Anterior cingulate cortex (tissue), 58 donors: ENCODE measurements around the gene PIP5K1C.

Source experiments
- DNase-seq, 58 donors: peaks; one replicate each; lab custom pipeline; 2025; lab: John Stamatoyannopoulos, UW

The PIP5K1C gene, protein sequence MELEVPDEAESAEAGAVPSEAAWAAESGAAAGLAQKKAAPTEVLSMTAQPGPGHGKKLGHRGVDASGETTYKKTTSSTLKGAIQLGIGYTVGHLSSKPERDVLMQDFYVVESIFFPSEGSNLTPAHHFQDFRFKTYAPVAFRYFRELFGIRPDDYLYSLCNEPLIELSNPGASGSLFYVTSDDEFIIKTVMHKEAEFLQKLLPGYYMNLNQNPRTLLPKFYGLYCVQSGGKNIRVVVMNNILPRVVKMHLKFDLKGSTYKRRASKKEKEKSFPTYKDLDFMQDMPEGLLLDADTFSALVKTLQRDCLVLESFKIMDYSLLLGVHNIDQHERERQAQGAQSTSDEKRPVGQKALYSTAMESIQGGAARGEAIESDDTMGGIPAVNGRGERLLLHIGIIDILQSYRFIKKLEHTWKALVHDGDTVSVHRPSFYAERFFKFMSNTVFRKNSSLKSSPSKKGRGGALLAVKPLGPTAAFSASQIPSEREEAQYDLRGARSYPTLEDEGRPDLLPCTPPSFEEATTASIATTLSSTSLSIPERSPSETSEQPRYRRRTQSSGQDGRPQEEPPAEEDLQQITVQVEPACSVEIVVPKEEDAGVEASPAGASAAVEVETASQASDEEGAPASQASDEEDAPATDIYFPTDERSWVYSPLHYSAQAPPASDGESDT

DNA sequence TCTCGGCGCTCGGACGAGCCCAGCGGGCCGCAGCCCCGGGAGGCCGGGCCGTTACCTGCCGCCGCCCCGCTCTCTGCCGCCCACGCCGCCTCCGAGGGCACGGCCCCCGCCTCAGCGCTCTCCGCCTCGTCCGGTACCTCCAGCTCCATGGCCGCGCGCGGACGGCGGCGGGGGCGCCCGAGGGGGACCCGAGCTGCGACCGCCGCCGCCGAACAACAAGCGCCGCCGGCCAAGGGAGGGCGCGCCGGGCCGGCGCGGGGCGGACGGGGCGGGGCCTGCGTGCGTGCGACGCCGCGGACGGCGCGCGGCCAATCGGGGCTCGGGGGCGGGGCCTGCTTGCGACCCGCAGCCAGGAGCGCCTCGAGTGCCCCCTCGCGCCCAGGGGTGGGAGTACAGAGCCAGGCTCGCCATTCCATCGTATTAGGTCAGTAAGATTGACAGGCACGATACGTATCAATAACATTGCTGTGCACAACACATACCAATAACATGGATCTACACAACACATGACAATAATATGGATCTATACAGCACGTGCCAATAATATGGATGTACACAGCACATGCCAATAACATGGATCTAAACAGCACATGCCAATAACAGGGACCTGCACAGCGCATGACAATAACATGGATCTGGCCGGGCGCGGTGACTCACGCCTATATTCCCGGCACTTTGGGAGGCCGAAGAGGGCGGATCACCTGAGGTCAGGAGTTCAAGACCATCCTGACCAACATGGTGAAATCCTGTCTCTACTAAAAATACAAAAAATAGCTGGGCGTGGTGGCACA is at the start of gene PIP5K1C:
Gene PIP5K1C, minus strand, starts transcription at position 227 of the 791 bp plus-strand sequence. Its CDS starts 78 bp downstream, at position 149.
- DNase-seq: peak; percentile 15 to 93 (median 80)

DNA sequence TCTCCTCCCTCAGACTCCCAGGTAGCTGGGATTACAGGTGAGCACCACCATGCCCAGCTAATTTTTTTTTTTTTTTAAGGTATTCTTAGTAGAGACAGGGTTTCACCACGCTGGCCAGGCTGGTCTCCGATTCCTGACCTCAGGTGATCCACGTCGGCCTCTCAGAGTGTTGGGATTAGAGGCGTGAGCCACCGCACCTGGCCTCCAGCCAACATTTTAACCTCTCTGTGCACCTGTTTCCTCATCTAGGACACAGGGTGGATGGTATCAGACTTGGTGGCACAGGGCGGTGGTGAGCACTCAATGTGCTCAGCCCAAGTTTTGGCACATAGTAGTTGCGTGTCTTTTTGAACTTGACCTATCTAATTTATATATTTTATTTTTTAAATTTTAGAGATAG is 48.7 kb upstream of the PIP5K1C start:
- DNase-seq: no peak

DNA sequence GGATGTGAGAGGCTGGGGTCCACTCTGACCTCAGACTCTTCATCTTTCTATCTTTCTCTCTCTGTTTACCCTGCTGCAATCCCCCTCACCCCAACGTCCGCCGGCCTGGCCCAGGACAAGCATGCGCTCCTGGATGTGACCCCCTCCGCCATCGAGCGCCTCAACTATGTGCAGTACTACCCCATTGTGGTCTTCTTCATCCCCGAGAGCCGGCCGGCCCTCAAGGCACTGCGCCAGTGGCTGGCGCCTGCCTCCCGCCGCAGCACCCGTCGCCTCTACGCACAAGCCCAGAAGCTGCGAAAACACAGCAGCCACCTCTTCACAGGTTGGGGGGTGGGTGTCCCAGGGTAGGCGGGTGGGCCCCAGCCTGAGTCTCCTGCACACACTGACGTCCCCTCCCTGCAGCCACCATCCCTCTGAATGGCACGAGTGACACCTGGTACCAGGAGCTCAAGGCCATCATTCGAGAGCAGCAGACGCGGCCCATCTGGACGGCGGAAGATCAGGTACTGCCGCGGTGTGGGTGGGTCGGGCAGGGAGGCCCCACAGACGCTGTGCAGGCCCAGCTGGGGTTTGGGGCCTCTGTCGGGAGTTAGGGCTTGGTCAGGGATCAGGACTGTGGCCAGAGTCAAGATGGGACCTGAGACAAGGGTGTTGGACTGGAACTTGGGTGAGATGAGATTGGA is 46.2 kb upstream of the PIP5K1C start:
- DNase-seq: no peak

DNA sequence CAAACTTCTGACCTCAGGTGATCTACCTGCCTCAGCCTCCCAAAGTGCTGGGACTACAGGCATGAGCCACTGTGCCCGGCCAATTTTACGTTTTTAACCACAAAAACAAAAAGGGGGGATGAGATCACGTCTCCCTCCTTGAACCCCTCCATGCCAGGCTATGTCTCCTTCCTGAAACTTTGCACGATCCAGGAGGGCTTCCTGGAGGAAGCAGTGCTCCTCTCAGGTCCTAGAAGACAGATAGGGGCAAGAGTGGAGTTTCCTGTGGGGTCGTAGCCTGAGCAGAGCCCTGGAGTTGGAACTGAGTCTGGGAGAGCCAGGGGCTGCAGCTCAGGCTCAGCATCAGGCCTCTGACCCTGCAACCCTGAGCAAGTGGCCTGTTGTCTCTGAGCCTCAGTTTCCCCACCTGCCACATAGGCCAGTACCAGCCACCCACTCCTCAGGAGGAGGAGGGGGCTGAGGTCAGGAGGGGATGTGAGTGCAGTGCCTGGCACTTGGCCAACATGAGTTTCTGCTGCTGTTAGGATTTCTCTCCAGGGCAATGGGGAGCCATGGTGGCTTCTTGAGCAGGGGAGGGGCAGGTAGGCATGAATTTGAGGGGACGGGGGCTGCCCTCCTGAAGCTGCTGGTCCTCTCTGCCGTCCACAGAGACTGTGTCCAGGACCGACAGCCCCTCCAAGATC is 45.2 kb upstream of the PIP5K1C start:
- DNase-seq: no peak

DNA sequence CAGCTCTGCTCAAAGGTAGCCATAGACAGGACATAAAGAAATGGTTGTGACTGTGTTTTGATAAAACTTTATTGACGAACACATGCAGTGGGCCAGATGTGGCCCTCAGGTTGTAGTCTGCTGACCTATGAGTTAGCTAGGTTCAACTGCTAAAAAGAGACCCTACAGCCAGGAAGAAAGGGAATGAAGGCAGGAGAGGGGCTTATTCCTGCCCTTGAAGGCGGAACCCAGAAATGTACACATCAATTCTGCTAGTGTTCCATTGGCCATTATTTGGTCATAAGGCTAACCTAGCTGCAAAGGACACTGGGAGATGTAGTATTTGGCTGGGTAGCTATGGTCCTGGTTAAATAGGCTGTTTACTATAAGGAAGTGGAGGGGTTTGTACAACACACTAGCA is 43.2 kb upstream of the PIP5K1C start:
- no peak for DNase-seq

DNA sequence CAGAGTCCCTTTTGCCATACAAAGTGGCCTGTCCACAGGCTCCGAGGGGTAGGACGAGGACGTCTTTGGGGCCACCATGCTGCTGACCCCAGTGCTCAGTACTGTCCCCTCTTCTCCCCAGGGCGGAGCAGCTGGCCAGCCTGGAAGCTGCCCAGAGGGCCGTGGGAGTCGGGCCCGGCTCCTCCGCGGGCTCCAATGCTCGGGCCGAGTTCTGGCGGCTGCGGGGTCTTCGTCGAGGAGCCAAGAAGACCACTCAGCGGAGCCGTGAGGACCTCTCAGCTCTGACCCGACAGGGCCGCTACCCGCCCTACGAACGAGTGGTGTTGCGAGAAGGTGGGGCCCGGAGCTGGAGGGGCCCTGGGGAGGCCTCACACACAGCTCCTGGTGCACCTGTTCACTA is 40.2 kb upstream of the PIP5K1C start:
- no peak for DNase-seq

DNA sequence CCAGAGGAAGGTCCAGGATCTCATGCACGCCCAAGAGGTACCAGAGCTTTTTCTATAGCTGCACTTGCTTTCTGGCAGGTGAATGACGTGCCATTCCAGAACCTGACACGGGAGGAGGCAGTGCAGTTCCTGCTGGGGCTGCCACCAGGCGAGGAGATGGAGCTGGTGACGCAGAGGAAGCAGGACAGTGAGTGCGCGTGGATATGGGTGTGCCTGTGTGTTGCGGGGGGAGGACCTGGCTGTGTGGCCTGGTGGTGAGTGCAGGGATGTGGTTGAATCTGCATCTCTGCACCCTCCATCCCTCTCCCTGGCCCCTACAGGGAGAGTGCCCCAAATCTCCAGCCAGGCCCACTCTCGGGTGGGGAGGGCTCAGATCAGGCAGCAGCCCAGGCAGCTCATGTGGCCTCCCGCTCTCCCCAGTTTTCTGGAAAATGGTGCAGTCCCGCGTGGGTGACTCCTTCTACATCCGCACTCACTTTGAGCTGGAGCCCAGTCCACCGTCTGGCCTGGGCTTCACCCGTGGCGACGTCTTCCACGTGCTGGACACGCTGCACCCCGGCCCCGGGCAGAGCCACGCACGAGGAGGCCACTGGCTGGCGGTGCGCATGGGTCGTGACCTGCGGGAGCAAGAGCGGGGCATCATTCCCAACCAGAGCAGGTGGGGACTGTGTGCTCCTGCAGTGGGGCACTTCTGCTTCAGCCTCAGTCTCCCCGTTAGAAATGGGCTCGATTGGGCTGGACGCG is 38.4 kb upstream of the PIP5K1C start:
- DNase-seq: no peak

DNA sequence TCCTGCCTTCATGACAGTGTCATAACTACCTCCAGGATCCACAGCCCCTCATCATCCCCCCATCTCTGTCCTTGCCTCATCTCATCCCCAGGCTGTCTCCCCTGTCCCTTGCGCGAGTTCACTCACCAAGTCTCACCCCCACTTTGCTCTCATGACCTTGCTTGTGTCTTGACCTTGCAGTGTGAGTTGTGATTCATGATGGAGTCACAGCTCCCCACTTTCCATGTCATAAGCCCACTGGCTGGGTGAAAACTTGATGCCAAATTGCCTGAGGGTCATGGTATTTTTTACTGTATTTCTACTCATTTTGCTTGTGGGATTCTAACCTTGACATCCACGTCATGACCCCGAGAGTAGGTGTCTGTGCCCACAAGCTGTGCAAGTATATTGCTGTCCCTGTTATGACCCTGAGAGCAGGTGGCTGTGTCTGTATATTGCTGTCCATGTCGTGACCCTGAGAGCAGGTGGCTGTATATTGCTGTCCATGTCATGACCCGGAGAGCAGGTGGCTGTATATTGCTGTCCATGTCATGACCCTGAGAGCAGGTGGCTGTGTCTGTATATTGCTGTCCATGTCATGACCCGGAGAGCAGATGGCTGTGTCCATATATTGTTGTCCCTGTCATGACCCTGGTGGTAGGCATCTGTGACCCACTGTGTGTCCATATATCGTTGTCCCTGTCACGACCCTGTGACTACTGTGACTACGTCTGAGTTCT is 37.4 kb upstream of the PIP5K1C start:
- DNase-seq: no peak

DNA sequence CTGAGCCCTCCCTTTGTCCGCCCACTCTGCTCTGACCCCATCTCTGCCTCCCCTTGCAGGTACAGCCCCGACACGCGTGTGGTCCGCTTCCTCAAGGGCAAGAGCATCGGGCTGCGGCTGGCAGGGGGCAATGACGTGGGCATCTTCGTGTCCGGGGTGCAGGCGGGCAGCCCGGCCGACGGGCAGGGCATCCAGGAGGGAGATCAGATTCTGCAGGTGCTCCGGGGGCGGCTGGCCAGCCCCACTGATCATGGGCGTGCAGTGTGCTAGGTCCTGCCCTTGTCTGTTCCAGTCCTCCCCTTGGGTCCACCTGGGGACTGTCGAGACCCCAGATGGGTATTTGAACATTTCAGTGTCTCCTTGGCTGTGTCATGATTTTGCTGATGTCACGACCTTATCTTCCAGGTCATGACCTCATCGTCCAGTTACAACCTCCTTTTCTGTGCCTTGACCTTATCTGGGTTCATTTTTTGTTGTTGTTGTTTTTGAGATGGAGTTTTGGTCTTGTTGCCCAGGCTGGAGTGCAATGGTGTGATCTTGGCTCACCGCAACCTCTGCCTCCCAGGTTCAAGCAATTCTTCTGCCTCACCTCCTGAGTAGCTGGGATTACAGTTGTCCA is 35.9 kb upstream of the PIP5K1C start:
- DNase-seq: no peak

DNA sequence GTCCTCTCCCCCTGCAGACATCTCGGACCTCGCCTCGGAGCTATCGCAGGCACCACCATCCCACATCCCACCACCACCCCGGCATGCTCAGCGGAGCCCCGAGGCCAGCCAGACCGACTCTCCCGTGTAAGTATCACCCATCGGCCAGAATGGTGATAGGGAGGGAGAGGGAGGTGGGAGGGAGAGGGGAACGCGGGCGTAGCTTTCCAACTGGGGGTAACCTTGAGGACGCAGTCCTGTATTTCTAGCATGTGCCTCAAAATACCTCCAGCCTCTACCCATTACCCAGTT is 34.0 kb upstream of the PIP5K1C start:
- DNase-seq: no peak

DNA sequence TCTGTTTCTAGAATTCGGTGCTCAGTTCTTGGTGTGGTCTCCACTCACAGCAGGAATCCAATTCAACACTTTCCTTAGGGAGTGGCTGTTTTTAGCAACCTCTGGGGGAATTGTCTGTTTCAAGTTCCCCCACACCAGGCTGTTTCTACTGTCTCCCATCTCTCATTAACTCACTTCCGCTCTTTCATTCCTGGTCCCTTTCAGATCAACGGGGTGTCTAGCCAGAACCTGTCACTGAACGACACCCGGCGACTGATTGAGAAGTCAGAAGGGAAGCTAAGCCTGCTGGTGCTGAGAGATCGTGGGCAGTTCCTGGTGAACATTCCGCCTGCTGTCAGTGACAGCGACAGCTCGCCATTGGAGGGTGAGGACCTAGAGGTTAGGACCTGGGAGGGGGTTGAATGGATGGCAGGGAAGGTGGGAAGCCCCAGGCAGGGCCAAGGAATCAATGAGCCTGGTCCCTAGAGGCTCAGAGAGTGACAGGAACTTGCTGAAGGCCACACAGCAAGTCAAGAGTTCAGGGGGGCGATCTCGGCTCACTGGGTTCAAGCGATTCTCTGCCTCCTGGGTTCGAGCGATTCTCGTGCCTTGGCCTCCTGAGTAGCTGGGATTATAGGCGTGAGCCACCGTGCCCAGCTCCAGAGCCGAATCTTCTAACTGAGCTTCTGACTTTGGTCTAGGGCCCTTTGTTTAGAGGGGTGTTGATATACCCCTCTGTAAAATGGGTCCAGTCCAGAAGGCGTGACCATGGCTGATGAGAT is 33.5 kb upstream of the PIP5K1C start:
- DNase-seq: no peak

DNA sequence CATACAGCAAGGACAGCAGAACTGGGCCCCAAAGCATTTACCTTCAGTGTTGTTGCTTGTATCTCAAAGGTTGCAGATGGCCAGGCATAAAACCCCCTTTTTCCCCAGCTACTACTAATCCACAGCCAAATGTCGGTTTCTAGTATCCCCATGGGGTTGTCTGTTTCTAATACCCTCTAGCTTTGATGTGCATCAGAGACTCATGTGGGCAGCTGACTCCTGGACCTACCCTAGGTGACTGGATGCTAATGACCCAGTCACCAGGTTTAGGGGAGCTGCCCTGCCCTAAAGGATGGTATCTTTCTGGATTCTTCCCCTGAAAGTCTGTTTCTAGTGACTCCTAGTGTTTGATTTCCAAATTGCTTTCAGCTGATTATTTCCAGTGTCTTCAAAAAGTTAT is 31.8 kb upstream of the PIP5K1C start:
- DNase-seq: no peak

DNA sequence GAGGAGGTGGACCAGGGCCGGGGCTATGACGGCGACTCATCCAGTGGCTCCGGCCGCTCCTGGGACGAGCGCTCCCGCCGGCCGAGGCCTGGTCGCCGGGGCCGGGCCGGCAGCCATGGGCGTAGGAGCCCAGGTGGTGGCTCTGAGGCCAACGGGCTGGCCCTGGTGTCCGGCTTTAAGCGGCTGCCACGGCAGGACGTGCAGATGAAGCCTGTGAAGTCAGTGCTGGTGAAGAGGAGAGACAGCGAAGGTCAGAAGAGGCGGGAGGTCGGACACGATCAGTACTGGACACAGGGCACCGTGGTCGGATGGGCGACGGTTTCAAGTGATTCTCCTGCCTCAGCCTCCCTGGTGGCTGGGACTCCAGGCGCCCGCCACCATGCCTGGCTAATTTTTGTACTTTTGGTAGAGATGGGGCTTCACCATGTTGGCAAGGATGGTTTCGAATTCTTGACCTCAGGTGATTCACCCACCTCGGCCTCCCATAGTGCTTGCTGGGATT is 30.2 kb upstream of the PIP5K1C start:
- no peak for DNase-seq

DNA sequence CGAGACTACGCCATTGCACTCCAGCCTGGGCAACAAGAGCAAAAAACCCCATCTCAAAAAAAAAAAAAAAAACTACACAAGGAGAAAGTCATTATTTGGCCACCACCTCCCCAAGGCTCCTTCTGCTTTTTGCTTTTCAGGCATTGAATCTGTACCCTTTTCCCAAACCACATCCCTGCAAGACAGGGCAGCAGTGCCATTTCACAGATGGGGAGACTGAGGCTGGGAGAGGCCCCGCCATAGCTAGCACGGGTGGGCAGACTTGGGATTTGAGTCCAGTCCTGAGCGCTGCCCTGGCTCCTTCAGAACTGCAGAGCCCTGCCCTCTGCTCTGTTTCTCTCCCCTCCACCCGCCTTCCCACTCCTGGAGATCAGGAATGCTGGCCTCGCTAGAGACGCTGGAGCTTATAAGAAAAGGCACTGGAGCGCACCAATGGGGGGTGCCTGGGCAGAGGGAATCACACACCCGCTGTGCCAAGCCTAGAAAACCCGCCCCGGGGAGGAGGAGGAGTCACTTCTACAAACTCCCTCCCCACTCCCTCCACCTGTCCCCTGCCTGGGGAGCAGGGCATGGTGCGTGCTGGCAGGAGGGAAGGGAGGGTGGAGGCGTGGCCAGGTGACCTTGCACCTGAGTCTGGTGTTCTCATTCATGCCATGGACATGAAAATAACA is 25.5 kb upstream of the PIP5K1C start:
- no peak for DNase-seq

DNA sequence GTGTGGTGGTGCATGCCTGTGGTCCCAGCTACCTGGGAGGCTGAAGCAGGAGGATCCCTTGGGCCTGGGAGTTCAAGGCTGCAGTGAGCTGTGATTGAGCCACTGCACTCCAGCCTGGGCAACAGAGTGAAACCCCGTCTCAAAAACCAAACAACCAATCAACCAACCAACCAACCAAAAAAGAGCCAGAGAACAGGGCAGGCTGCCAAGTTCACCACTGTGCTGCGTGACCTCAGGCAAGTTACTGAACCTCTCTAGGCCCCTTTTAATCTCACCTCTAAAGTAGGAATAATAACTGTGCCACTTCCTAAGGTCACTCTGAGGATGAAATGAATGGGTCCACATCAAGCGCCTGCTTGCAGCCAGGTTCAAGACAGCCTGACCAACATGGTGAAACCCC is 24.9 kb upstream of the PIP5K1C start:
- no peak for DNase-seq

DNA sequence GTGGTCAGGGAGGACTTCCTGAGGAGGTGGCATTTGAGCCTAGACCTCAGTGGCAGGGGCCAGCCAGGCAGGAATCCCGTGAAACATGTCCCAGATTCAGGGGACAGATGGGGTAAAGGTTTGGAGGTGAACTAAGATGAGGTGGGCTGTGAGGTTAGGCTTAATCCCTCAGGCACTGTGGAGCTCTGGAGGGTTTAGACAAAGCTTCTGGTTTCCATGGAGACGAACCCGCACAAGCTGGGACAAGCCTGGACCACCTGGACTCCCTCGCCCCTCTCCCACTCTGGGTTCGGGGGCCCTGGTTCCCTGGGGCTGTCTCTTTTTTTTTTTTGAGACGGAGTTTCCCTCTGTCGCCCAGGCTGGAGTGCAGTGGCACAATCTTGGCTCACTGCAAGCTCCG is 23.6 kb upstream of the PIP5K1C start:
- DNase-seq: no peak

DNA sequence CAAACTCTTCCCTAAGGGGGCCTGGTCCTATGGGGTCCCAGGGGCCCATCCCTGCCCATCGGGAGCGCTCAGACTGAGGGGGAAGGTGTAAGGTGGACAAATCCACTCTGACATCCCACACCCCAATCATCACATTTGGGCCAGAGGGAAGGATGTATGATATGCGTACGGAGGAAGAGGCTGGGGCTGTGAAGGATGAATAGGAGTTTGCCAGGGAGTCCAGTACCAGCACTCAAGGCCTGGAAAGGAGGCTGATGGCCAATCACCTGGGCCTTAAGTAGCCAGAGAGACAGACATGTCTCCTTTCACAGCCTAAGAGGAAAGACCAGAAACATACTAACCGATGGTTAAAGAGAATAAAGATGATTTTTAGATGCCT is 22.8 kb upstream of the PIP5K1C start:
- DNase-seq: no peak
